Panc1 (cell line): Measurements from ENCODE around the gene CSPG5.

Source experiments
- POLR2AphosphoS5 ChIP-seq: IDR thresholded peaks from 2 replicates; pipeline ENCODE4 v1.6.1; 2012; ENCODE audit warnings: mild to moderate bottlenecking, low read depth, low read length, moderate library complexity
- TF ChIP-seq, protein P1 (sequence below): fragments of 450-650 bp; IDR thresholded peaks from 2 replicates; pipeline ENCODE4 v1.5.1; 2017; ENCODE audit warnings: mild to moderate bottlenecking

DNA sequence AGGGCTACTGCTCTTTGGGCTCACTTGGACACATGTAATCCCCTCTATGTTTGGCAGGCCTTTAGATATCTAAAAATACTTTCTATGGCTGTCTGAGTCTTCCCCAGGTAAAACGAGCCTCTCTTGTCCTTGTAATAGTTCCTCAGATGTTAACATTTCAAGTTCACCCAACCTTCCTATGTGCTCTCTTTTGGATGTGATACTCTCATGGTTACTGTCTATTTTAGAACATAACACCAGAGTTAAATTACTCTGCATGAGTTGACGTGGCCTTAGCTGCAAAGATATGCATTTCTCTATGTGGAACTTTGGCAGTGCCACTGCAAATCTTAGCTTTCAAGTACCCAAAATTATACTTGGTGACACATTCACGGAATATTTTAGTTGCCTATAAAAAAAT is 31.9 kb upstream of the CSPG5 start:
- TF ChIP-seq, protein P1, sequence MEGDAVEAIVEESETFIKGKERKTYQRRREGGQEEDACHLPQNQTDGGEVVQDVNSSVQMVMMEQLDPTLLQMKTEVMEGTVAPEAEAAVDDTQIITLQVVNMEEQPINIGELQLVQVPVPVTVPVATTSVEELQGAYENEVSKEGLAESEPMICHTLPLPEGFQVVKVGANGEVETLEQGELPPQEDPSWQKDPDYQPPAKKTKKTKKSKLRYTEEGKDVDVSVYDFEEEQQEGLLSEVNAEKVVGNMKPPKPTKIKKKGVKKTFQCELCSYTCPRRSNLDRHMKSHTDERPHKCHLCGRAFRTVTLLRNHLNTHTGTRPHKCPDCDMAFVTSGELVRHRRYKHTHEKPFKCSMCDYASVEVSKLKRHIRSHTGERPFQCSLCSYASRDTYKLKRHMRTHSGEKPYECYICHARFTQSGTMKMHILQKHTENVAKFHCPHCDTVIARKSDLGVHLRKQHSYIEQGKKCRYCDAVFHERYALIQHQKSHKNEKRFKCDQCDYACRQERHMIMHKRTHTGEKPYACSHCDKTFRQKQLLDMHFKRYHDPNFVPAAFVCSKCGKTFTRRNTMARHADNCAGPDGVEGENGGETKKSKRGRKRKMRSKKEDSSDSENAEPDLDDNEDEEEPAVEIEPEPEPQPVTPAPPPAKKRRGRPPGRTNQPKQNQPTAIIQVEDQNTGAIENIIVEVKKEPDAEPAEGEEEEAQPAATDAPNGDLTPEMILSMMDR = no peak
- no peak for TF ChIP-seq POLR2AphosphoS5
